ENCODE results near the gene CDCA4.

CDCA4 gene

GRCh38 chr14:105005329-105005928 lies 15.5 kb downstream of the CDCA4 start:
- Histone ChIP-seq H3K9ac (ENCODE audit: low read length) (no peak overlapping the region), H3K4me2 (ENCODE audit: low read depth, low read length, poor library complexity, severe bottlenecking) (no peak overlapping the region), H3K36me3 (ENCODE audit: low read length) (peaks cover 10% of the 10 kb centered on the region; the same call in 1 of the 2 replicates), H3K27ac (ENCODE audit: low read depth, low read length) (no peak overlapping the region), H3K27me3 (ENCODE audit: low read length) (no peaks in the 10 kb centered on the region), H3K9me2 (replicated peaks; ENCODE audit: insufficient read depth, low read length) (no peaks in the 10 kb centered on the region), H3K9me3 (ENCODE audit: insufficient read depth, low read length) (no peaks in the 10 kb centered on the region), H3F3A (ENCODE audit: insufficient read depth) (peaks cover 6% of the 10 kb centered on the region; the same call in 1 of the 2 replicates), H3K4me3 (ENCODE audit: insufficient read depth, low read length, poor library complexity, severe bottlenecking) (no peak overlapping the region), H3K79me2 (ENCODE audit: insufficient read depth, low read length) (peaks cover 21% of the 10 kb centered on the region), H4K20me1 (ENCODE audit: low read depth, low read length) (peaks cover 14% of the 10 kb centered on the region; the same call in 1 of the 2 replicates), H2AFZ (ENCODE audit: low read depth, low read length, severe bottlenecking) (no peak overlapping the region)
- TF ChIP-seq EZH2phosphoT487 (conservative IDR thresholded peaks at IDR 0.05; ENCODE audit: low read length) (no peak), CTCF (IDR thresholded peaks at IDR 0.05; ENCODE audit: insufficient read depth, low read length, poor library complexity, severe bottlenecking) (no peak)

- Histone ChIP-seq H2AFZ (ENCODE audit: low read depth, low read length, severe bottlenecking) (no peak overlapping the region), H3K4me2 (ENCODE audit: low read depth, low read length, poor library complexity, severe bottlenecking) (no peak overlapping the region), H3K79me2 (ENCODE audit: insufficient read depth, low read length) (no peaks in the 10 kb centered on the region), H3K27me3 (ENCODE audit: low read length) (no peaks in the 10 kb centered on the region), H3K9me3 (ENCODE audit: insufficient read depth, low read length) (no peaks in the 10 kb centered on the region), H4K20me1 (ENCODE audit: low read depth, low read length) (no peaks in the 10 kb centered on the region; the same call in 1 of the 2 replicates), H3K27ac (ENCODE audit: low read depth, low read length) (no peak overlapping the region), H3F3A (ENCODE audit: insufficient read depth) (peaks cover 6% of the 10 kb centered on the region; the same call in 1 of the 2 replicates), H3K9ac (ENCODE audit: low read length) (no peak overlapping the region), H3K4me3 (ENCODE audit: insufficient read depth, low read length, poor library complexity, severe bottlenecking) (no peak overlapping the region), H3K36me3 (ENCODE audit: low read length) (0 out of 2 replicates have a peak, but pooled peaks cover 2% of the 10 kb centered on the region), H3K9me2 (replicated peaks; ENCODE audit: insufficient read depth, low read length) (no peaks in the 10 kb centered on the region)
- TF ChIP-seq EZH2phosphoT487 (conservative IDR thresholded peaks at IDR 0.05; ENCODE audit: low read length) (no peak), CTCF (IDR thresholded peaks at IDR 0.05; ENCODE audit: insufficient read depth, low read length, poor library complexity, severe bottlenecking) (no peak)
These were observed 21.5 kb downstream of the CDCA4 start for GRCh38 chr14:104999361-104999760.

- Histone ChIP-seq H3K4me2 (ENCODE audit: low read depth, low read length, poor library complexity, severe bottlenecking) (no peak overlapping the region), H3K36me3 (ENCODE audit: low read length) (no peaks in the 10 kb centered on the region), H2AFZ (ENCODE audit: low read depth, low read length, severe bottlenecking) (no peak overlapping the region), H3K9me2 (replicated peaks; ENCODE audit: insufficient read depth, low read length) (no peaks in the 10 kb centered on the region), H3K9ac (ENCODE audit: low read length) (no peak overlapping the region), H4K20me1 (ENCODE audit: low read depth, low read length) (no peaks in the 10 kb centered on the region; the same call in 1 of the 2 replicates), H3K27me3 (ENCODE audit: low read length) (no peaks in the 10 kb centered on the region), H3K9me3 (ENCODE audit: insufficient read depth, low read length) (no peaks in the 10 kb centered on the region), H3F3A (ENCODE audit: insufficient read depth) (peaks cover under 1% of the 10 kb centered on the region; the same call in 1 of the 2 replicates), H3K79me2 (ENCODE audit: insufficient read depth, low read length) (no peaks in the 10 kb centered on the region), H3K4me3 (ENCODE audit: insufficient read depth, low read length, poor library complexity, severe bottlenecking) (no peak overlapping the region), H3K27ac (ENCODE audit: low read depth, low read length) (no peak overlapping the region)
- no peak for TF ChIP-seq EZH2phosphoT487 (conservative IDR thresholded peaks at IDR 0.05; ENCODE audit: low read length)
- TF ChIP-seq CTCF (IDR thresholded peaks at IDR 0.05; ENCODE audit: insufficient read depth, low read length, poor library complexity, severe bottlenecking) = no peak
These were observed 22.1 kb downstream of the CDCA4 start for GRCh38 chr14:104998801-104999200.
